Measurements from ENCODE around the gene MACROD2.

DNA sequence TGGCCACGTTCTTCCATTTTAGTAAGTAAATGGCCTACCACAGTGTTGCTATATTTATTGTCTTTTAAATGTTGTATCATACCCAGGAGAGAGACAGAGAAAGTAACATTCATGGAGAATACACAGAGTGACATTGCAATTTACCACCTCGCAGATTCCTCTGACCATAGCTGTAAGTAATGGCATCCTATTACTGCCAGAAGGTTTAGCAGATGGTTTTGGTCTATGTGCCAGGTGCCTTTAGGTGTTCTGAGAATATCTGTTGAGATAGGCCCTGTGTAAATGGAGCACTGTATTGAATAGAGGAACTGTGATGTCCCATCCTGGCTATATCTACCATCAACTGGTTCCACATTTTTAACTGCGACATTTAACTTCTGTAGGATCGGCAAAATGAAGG lies 2018.3 kb downstream of the MACROD2 start:
- TF ChIP-seq CTCF (conservative IDR thresholded peaks at IDR 0.05 in 1 of 2, IDR thresholded peaks at IDR 0.05 in 1 of 2; ENCODE audit: extremely low read depth in 1 of 2, insufficient read depth in 1 of 2, low read depth in 1 of 2, low read length in 2 of 2), result no peak
- TF ChIP-seq EZH2 (IDR thresholded peaks at IDR 0.05; ENCODE audit: borderline replicate concordance, low read length), result no peak

Measured in mammary epithelial cell (primary cell).